Erythroblast (primary cell): Measurements from ENCODE around the gene MMRN2.
"Not testable (repeated sequence)": the region's sequence is repeated elsewhere in the genome, so short reads cannot be mapped to it uniquely, and the experiment has no call there.

ENCODE experiments used
- DNase-seq, 2 experiments: peaks; one replicate each; lab custom pipeline; 2025; lab: John Stamatoyannopoulos, UW
- GATA1 ChIP-seq: IDR thresholded peaks from 2 replicates; pipeline ENCODE4 v1.6.1; 2011; ENCODE audit warnings: low read depth, mild to moderate bottlenecking, control low read depth, low read length, moderate library complexity
- POLR2A ChIP-seq: IDR thresholded peaks from 2 replicates; pipeline ENCODE4 v1.6.1; 2011; ENCODE audit warnings: mild to moderate bottlenecking, low read length

MMRN2 gene

GRCh38 chr10:86956195-86956847 is 1.1 kb downstream of the MMRN2 start:
- TF ChIP-seq POLR2A (no peak), GATA1 (no peak)
- no peak for DNase-seq

GRCh38 chr10:86955501-86956194 is 1.8 kb downstream of the MMRN2 start:
- no peak for DNase-seq
- TF ChIP-seq GATA1 (no peak), POLR2A (no peak)

- DNase-seq: no peak
These were observed 2.5 kb downstream of the MMRN2 start for GRCh38 chr10:86954681-86955500.

GRCh38 chr10:86953747-86954680 is 3.4 kb downstream of the MMRN2 start:
- TF ChIP-seq POLR2A: no peak
- no peak for TF ChIP-seq GATA1
- no peak for DNase-seq

More at GRCh38 chr10:86954681-86955500, 2.5 kb downstream of the MMRN2 start:
- no peak for TF ChIP-seq POLR2A
- no peak for TF ChIP-seq GATA1

- DNase-seq: not testable (repeated sequence)
These were observed 4.7 kb downstream of the MMRN2 start for GRCh38 chr10:86952697-86953096.

- TF ChIP-seq GATA1: no peak
- no peak for TF ChIP-seq POLR2A
- no peak for DNase-seq
These were observed 5.3 kb downstream of the MMRN2 start for GRCh38 chr10:86952106-86952505.

- DNase-seq: no peak
- no peak for TF ChIP-seq GATA1
- no peak for TF ChIP-seq POLR2A
These were observed 6.1 kb downstream of the MMRN2 start for GRCh38 chr10:86951184-86951761.

GRCh38 chr10:86950349-86950748 is 7.1 kb downstream of the MMRN2 start:
- DNase-seq: no peak
- TF ChIP-seq POLR2A: no peak
- TF ChIP-seq GATA1: no peak

GRCh38 chr10:86947806-86948205 is 9.6 kb downstream of the MMRN2 start:
- DNase-seq: not testable (repeated sequence)

- no peak for DNase-seq
These were observed 10.9 kb downstream of the MMRN2 start for GRCh38 chr10:86946213-86947155.

GRCh38 chr10:86945361-86946212 is 11.8 kb downstream of the MMRN2 start:
- TF ChIP-seq POLR2A (no peak), GATA1 (no peak)
- DNase-seq: no peak

More at GRCh38 chr10:86946213-86947155, 10.9 kb downstream of the MMRN2 start:
- no peak for TF ChIP-seq GATA1
- no peak for TF ChIP-seq POLR2A
